Fibroblast of peridontal ligament (primary cell): Measurements from ENCODE around the gene STARD4.

Experiments used
- DNase-seq: peaks from one replicate; pipeline ENCODE4 v3.0.0-alpha.2; 2010; ENCODE audit errors: extremely low read depth

STARD4 gene

DNA sequence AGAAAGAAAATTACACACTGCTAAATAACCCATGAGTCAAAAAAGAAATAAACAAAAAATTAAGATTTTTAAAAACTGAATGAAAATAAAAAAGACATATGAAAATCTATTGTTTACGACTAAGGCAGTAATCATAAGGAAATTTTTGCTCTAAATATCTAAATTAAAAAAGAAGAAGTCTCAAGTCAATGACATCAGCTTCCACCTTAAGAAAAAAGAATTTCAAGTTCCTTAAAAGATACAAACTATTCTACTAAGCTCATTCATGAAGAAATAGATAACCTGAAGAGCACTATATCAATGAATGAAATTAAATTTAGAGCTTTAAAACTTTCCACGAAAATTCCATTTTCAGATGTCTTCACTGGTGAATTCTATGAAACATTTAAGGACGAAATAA is 15.7 kb upstream of the STARD4 start:
- no peak for DNase-seq

DNA sequence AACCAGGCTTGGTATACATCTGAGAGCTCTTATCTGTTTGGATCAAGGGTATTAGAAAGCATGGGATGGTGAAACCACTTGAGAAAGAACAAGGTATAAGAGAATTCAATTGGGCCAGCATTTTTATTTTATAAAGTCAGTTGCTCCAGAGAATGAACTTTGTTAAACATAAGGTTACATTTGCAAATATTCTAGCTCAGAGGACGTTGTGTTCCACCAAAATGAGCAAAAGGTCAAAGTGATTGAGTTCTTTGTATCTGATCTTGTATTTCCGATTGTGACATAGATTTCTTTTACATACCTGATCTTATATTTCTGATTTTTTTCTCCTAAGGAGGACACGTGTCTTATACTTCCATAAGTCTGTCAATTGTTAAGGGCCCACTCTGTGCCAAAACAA is 8.6 kb upstream of the STARD4 start:
- DNase-seq = no peak

DNA sequence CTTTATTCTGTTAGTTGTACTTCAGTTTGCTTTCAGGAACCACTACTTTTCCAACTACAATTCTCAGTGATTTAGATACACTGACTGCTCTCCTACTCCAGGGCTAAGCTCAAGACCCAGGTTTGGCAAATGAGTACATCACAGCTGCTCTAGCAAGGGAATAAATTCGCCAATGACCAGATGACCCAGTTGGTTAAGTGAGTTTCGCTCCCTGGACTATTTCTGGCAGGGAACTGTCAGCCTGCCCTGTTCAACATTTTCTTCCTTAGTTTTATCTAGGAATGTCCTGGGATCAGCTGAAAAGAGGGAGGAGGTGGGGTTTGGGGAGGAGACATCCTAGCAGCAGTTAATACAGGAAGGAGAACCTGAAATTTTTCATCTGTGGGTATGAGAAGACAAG is 6.4 kb upstream of the STARD4 start:
- no peak for DNase-seq

DNA sequence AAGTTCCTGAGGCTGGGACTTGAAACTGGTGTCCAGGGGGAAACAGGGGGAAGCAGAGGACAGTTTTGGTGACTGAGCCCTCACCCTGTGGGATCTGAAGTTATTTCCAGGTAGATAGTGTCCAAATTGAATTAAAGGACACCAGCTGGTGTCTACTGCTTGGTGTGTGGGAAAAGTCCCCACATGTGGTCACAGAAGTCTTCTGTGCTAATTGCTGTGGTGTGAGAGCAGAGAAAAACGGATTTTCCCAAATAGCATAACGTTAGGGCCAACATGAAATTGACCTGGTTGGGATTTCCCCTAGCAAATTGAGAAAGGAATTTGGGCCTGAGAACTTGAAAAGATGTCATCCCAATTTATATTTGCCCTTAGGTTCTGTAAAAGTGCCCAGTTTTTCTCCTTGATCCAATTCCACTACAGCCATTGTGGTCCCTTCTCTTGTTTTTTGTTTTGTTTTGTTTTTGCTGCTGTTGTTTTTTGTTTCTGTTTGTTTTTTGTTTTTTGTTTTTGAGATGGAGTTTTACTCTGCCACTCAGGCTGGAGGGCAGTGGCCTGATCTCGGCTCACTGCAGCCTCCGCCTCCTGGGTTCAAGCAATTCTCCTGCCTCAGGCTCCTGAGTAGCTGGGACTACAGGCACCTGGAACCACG is 5.6 kb upstream of the STARD4 start:
- DNase-seq = no peak

DNA sequence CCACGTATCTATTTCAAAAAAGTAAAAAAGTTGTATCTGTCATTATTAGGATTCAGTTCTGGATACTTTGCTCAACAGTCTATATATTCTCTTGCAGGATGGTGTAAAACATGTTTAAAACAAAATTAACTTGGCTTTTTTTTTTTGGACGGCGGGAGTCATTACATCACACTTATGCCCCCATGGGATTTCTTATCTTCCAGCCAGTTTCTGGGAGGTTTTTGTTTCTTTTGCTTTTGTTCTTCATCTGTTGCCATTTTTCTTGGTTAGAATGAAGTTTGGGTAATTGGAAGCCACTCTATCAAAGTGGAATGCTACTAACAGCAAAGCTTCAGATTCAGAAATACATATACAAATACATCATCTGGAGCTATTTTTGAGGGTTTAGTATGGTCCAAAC is 1.8 kb upstream of the STARD4 start:
- DNase-seq = peak; percentile 43

DNA sequence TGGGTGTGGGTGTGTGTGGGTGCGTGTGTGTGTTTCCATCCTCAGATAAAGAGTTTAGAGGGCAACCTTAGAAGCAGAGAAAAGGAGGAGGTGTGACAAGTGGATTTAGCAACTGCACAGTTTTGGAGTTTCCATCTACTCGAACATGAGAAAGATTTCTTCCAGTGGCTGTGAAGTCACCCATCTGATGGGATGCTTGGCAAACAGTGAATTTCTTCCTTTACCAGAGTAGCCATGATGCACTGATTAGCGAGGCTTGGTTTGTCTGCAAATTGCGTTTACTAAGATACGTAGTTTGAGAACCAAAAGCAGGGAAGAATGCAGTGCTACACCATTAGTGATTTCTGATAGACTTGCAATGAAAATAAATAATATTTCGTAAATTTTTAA is 791 bp upstream of the STARD4 start:
- no peak for DNase-seq

DNA sequence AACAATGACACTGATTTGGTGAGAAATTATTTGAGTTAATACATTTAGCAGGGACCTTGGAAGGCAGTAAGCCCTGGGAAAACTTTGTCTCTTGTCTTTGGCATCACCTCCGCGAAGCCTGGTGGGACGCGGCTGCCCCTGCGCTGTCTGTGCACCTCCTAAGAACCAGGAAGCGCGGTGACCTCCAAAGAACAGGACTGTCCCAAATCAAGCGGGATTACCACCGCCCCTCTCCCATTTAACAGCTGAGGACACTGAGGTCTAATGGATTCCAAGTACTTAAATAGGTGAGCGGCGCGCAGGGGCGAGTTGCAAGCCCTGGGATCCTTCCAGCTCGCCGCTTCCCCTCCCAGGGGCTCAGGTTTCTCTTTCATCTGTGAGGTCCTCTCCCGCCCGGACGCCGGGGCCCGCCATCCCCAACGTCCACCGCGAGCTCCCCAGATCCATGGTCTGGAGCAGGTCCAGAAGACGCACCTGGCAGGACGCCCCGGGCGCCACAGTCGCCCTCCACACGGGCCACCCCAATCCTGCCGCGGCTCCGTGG is 432 bp downstream of the STARD4 start:
- peak; percentile 26 for DNase-seq

DNA sequence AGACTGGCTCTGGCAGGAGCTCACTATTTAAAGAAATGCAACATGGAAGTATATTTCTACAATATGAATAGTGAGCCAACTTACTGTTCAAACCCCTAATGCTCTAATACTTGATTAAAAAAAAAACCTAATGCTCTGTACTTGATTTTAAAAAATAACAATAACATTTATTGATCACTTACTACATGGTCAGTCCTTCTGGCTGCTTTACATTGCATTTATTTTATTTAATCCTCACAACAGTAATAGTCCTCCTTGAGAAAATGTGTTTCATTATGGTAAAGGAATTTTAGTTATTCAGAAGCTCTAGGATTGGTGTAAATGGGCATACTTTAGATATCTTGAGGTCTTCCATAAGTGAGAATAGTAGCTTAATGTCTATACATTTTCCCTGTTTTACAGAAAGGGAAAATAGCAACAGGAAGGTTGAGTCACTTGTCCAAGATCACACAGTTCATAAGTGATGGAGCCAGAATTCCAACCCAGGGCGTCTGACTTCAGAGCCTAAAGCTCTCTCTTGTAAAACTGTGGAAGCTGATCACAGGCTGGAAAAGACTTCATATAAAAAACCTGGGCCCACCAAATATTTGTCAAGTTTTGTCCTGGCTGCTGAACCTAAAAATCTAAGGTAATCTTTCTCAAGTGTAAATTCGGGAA is 1.0 kb downstream of the STARD4 start:
- DNase-seq = peak; percentile 34

DNA sequence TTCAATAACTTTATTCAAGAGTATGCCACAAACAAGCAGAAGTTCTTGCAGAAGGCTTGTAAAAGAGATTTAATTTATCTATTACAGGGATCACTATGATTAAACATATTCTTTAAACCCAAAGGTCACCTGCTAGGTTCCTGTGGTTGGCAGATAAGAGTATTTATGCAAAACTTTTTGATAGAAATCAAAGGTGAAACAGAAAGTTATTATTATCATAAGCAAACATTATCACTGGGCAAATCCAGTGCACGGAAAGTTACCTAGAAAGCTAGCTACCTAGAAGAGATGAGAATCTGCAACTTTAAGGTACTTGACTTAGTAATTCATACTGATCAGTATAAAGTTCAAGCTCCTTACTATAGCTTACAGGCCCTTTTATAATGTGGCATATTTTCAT is 3.2 kb downstream of the STARD4 start:
- no peak for DNase-seq

DNA sequence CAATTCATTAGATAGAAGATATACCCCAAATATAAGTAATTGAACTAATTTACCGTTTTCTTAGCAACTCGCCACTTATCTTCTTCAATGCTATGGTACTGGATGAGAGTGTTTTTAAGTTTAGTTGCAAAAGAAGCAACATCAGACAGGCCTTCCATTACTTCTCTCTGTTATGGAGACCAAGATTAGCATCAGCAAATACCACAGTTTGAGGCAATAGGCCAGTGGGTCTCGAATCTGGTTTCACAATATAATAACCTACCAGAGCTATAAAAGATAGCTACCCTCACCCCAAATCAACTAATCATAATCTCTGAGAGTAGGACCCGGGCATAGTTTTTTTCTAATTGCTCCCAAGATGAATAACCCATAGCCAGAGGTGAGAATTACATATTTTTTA is 5.1 kb downstream of the STARD4 start:
- no peak for DNase-seq

DNA sequence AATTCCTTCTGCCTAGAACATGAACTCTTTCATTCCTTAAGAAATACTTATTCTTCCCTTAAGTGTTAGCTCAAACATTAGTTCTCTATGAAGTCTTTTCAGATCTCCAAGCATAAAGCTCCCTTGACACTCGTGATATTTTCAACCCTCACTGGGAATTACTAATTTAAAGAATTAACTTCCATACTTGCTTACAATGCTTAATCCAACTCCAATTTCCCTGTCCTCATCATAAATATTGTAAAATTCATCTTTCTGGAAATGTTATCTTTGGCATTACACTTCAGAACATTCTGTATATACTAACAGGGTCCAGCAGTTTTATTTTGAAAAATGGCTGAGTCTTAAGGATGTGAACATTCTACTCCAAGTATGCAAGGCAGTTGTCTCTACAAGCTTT is 7.2 kb downstream of the STARD4 start:
- DNase-seq = no peak

DNA sequence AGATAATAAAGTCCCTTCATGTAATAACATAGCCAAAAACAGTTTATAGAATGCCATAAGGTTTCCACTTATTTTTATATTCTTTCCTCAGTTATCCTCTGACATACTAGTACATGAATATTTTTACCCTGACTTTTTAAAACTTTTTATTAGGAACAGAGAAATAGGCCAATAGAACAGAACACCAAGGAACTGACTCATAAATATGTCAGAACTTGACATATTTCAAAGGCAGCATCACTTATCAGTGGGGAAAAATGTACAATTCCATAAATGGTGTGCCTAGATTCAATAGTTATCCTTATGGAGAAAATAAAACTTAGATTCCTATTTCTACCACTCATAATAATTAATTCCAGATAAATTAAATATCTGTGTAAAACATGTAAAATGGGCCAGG is 9.4 kb downstream of the STARD4 start:
- peak; percentile 34 for DNase-seq

DNA sequence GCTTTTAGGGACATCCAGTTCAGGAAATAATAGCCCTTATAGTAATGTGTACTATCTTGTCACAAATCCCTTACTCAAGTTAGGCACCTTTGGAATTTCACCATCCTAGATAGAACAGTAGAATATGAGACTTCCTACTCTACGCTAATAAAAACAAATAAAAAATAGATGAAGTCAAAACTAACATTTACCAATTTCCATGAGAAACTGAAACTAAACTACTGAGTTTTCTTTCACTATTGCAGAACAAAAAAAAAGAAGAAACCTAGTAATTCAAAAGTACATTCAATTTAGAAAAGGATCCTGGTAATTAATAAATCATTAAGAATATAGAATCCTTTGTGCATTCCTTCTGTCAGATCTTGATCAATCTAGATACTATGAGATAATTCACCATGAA is 14.0 kb downstream of the STARD4 start:
- no peak for DNase-seq

DNA sequence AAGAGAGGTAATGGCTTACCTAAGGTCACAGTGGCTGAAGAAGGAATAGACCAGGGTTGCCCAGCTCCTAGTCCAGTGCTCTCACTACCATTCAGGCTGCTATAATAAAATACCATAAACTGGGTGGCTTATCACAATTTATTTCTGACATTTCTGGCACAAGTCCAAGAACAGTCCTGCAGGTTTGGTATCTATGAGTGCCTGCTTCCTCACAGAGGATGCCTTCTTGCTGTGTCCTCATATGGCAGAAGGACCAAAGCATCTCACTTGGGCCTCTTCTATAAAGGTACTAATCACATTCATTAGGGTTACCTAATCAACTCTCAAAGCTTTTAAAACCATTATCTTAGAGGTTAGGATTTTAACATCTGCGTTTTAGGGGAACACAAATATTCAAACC is 17.2 kb downstream of the STARD4 start:
- no peak for DNase-seq

DNA sequence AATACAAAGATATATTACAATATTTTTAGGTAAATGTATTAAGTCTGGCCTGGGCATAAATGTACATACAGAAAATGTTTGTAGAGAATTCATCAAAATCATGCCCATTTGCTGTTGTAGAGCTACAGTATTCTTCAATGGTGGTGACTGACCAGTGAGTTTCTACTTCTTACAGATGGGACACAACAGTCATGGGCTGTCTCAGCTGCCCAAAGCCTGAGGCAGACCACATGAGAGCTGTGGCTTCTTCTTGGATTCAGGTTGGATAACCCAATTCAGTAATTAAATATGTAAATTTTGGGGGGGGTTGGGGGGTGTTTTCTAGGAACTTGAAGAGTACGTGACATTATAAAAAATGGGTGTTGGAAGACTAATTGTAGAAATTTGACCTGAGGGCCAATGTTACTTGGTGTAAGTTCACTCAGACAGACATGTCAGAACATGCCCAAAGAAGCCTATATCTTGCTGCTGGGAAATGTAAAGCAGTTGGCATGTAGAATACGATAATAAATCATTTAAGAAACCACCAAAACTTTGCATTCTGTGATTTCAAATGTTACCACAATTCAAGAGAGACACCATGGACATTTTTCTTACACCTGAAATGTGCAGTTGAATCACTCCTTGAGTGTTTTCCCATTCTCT is 17.9 kb downstream of the STARD4 start:
- no peak for DNase-seq

DNA sequence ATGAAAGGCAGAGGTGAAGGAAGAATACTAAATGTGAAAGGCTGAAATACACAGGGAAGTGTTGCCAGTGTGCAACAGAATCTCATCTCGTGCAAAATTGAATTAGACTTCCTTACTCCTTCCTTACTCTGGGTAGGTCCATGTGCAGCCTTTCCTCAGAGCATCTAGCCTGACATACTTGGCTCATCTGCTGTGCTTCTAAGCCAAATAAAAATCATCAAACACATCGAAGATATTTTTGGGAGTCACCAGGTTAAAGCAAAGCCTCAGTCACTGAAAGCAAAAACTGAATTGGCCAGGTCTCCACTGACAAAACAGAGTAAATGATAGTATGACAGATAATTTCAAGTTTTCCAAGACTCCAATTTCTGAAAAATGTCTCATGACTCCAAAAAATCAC is 19.3 kb downstream of the STARD4 start:
- no peak for DNase-seq

DNA sequence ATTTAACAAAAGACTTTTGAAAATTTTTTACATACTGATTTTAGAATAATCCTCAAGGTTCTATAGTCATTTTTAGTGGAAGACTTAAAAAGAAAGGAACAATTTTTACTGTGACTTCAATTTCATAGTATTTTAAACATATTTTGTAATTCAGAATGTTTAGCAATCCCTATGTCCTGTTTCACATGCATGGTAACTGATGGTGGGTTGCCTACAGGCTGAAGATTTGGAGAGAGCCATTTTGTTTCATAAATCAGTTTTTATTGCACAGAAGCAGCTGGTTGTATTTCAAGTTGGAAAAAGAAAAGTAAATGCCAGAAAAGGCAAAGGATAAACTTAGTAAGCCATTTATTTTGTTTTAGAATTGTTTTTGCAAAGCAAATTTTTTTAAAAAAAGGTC is 24.0 kb downstream of the STARD4 start:
- no peak for DNase-seq

DNA sequence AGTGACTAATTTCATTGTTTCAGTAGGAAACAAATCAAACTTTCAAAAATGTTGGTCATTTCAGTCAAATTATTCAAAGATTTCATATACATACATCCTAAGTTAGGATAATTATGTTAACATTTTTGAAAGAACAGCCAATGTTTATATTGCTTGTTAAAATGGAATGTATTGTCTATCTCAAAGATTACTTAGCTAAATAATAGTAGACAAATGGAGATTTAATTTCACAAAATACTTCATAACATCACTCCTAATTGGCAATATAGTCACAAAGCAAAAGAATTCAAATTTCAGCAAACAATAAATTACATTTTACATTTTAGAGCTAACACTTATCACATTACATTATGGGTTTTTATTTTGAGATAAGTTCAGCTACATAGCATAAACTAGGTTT is 25.4 kb downstream of the STARD4 start:
- DNase-seq = no peak

DNA sequence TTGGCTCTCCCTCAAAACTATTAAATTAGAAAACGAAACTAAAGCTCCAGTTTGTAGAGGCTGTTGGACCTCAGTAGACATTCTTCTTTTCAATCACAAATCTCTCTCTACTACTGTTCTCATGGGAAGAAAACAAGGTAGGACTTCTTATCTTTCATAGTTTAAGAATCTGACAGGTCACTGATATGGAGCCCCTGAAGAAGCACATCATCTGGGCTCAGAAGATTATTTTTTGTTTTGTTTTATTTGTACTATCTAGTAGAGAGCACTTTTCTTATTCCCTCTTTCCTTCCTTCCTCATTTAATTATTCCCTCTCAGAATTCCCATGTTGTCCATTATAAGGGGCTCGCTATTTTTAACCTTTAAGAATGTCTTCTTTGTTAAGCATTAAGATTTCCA is 26.3 kb downstream of the STARD4 start:
- peak; percentile 40 for DNase-seq

DNA sequence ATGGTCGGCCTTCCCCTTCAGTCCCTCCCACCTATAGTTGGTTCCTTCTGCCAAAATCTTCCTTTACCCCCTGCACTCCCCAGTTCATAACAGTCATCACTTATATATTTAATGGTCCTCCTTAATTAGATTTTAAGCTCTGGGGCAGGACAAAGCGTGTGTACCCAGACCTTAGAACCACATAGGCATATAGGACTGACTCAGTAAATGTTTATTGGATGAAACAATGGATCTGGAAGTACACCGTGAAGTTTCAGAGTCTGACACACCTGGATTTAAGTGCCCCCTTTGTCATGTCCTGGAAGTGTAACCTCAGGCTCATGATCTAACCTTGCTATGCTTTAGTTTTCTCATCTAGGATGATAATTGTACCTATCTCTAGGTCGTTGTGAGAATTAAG is 32.0 kb downstream of the STARD4 start:
- no peak for DNase-seq

DNA sequence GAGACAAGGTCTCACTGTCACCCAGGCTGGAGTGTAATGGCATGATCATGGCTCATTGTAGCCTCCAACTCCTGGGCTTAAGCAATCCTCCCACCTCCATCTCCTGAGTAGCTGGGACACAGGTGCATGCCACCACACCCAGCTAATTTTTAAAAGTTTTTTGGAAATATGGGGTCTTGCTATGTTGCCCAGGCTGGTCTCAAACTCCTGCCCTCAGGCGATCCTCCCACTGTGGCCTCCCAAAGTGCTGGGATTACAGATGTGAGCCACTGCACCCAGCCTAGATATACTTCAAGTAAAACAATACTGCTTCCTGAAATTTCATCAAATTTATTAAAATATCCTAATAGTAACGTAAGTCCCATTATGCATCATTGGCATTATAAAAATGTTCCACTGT is 33.4 kb downstream of the STARD4 start:
- no peak for DNase-seq

DNA sequence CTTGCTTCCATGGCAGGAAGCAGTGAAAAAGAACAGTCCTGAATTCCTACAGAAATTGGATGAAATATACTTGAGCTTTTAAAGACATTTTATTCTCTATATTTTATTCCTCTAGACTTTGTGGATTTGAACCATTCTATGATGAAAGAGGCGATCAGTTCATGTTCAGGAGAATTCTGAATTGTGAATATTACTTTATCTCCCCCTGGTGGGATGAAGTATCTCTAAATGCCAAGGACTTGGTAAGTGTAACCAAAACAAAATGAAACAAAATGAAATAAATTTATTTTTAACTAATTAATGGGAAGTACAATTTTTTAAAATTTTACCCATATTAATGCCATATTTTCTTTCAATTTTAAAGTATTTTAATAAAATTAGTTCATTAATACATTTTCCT is 34.1 kb downstream of the STARD4 start:
- no peak for DNase-seq

DNA sequence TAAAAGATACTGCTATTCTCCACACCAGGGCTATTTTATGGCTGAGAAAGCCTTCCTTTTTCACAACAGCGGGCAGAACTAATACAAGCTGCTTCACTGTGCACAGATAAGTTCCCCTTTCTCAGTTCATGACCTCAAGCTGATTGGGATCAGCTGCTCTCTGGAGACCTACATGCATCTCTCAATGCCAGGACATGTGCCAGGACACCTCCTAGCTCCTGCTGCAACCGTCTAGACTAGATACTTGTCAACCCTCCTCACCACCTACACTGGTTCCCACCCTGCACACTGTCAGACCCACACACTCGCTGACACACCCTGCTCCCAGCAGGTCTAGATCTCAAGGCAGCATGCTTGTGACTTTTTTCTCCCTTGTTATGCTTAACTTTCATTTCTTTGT is 39.8 kb downstream of the STARD4 start:
- DNase-seq = no peak
